Hepatic stellate cell (primary cell): ENCODE results near the gene ARID2.

Source experiments
- DNase-seq: peaks from one replicate; pipeline ENCODE4 v3.0.0; 2011; ENCODE audit warnings: low spot score

ARID2 gene, protein sequence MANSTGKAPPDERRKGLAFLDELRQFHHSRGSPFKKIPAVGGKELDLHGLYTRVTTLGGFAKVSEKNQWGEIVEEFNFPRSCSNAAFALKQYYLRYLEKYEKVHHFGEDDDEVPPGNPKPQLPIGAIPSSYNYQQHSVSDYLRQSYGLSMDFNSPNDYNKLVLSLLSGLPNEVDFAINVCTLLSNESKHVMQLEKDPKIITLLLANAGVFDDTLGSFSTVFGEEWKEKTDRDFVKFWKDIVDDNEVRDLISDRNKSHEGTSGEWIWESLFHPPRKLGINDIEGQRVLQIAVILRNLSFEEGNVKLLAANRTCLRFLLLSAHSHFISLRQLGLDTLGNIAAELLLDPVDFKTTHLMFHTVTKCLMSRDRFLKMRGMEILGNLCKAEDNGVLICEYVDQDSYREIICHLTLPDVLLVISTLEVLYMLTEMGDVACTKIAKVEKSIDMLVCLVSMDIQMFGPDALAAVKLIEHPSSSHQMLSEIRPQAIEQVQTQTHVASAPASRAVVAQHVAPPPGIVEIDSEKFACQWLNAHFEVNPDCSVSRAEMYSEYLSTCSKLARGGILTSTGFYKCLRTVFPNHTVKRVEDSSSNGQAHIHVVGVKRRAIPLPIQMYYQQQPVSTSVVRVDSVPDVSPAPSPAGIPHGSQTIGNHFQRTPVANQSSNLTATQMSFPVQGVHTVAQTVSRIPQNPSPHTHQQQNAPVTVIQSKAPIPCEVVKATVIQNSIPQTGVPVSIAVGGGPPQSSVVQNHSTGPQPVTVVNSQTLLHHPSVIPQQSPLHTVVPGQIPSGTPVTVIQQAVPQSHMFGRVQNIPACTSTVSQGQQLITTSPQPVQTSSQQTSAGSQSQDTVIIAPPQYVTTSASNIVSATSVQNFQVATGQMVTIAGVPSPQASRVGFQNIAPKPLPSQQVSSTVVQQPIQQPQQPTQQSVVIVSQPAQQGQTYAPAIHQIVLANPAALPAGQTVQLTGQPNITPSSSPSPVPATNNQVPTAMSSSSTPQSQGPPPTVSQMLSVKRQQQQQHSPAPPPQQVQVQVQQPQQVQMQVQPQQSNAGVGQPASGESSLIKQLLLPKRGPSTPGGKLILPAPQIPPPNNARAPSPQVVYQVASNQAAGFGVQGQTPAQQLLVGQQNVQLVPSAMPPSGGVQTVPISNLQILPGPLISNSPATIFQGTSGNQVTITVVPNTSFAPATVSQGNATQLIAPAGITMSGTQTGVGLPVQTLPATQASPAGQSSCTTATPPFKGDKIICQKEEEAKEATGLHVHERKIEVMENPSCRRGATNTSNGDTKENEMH (N-terminal part only)

DNA sequence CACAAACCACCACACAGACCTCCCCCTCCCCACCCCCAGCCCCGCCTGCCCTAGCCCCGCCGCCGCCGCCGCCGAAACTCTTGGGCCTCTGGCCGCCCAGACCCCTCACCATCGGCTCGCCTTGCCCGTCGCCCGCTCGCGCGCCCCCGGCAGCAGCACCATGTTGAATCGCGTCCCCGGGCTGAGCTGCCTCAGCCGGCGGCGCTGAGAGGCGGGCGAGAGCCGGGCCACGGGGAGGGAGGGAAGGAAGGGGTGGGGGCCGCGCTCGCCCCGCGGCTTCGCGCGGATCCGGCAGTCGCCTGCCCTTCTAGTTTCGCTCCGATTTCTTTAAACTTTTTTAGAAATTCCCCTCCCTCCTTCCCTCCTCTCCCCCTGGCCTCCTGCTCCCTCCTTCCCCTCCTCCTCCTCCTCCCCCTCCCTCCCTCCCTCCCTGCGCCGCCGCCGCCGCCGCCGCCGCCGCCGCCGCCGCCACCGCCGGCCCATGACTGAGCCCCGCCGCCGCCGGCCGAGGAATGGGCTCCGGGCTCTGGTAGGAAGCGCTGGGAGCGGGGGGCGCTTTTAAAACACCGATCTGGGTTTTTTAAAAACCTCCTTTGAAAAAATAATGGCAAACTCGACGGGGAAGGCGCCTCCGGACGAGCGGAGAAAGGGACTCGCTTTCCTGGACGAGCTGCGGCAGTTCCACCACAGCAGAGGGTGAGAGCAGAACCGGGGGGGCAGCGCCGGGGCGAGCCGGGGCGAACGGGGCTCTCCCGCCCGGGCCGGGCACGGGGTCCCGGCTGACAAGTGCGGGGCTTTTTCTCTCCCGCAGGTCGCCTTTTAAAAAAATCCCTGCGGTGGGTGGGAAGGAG, at the start of gene ARID2:
ARID2 (plus strand) TSS at position 474 of the 851 bp plus-strand sequence; CDS start at position 605, 131 bp downstream.
- peak; percentile 34 for DNase-seq

DNA sequence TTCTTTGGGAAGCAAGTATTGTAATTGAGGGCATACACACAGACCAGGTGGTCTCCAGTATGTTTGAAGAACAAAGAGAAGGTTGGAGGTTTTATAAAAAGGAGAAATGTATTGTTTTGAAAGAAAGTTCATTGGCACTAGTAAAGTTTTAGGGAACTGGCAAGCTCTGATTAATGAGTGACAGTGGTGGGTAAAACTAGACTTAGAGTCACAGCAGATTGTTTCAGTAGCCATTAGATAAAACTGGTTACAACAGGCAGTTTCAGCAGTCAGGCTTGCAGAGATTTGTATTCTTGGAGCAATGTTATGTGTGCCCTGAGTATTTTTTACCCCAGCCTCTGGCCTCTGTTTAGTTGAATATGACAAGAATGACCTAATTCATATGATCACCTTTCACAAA, 49.1 kb upstream of the ARID2 start:
- no peak for DNase-seq

DNA sequence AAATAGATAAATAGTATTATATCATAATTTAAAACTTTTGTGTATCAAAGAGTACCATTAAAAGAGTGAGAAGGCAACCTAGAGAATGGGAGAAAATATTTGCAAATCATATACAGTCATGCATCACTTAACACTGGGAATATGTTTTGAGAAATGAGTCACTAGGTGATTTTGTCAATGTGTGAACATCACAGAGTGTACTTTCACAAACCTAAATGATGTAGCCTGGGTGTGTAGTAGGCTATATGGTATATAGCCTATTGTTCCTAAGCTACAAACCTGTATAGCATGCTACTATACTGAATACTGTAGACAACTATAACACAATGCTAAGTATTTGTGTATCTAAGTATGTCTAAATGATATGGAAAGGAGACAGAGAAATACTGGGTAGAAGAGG, 48.0 kb upstream of the ARID2 start:
- DNase-seq = no peak

DNA sequence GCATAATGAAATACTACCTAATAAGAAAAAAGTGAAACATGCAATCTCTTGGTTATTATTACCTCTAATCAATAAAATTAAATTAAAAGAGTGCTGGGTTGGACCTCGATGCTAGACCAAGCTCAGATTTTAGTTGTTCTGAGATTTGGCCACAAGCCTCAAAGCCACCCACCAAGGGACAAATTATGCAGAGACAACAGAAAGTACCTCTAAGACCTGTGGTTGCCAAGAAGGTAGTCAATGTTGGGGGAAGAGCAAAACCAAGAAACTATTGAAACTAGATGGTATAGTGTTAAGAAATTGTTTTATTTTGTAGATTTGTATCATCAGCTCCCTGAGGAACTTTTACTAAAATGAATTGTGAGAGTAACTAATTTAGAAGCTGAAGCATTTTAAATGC, 43.8 kb upstream of the ARID2 start:
- DNase-seq = no peak

DNA sequence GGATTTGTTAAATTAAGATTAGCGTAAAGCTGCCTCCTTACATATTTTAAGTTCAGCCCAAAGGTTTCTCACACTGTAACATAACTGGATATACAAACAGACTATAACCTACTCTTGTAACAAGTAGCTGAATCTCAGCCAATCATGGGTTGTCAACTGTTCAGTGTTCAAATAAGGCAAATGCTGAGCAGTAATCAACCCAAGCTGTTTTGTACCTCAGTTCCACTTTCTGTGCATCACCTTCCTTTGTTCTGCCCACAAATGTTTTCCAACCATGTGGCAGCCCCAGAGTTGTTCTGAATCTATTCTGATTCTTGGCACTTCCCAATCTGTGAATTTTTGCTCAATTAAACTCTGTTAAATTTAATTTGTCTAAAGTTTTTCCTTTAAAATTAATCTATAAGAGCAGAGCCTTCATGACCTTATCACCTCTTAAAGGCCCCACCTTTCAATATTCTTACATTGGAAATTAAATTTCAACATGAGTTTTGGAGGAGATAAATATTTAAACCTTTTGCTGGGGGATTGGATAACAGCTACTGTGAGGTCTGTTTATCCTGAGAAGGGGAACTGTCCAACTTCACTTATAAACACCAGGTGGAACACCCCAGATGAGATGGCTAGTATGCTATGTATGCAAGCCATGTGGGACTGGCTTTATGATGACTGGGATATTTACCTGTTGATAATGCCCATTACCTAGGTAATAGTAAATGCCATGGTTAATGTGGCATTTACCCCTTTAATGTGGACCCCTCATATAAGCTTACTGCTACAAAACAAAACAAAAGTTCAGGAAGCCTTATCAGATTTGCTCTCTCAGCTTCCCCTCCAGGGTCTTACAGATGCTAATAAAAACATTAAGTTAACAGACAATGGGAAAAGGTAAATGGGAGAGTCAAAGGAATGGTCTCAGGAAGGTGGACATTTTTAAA, 42.2 kb upstream of the ARID2 start:
- DNase-seq = no peak

DNA sequence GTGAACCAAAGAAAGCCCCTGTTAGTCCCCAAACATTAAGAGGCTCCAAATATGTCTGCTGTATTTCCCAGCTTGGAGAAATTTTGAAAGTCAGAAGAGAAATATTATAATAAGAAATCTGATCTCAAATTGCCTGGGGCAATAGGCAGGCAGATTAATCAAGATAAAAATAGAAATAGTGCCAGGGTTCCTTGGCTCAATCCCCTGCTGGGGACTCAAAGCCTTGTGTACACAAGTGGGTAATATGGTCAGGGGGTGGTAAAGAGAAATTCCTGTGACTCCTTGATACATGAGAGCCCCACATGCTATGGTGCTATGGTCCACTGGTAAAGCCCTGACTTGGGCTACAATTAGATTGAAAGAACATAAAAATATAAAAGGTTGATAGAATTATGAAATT, 41.3 kb upstream of the ARID2 start:
- no peak for DNase-seq

DNA sequence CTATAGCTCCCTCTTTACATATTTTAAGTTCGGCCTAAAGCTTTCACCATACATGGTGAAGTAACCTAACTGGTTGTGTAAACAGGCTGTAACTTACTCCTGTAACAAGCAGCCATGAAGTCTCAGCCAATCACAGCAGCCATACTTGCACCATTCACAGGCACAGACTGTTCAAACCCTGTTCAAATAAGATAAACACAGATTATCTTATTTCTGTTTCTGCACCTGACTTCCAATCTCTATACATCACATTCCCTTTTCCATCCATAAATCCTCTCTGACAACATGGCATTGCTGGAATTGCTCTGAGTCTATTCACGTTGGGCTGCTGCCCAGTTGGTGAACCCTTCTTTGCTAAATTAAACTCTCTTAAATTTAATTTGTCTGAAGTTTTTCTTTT, 34.5 kb upstream of the ARID2 start:
- DNase-seq = no peak

DNA sequence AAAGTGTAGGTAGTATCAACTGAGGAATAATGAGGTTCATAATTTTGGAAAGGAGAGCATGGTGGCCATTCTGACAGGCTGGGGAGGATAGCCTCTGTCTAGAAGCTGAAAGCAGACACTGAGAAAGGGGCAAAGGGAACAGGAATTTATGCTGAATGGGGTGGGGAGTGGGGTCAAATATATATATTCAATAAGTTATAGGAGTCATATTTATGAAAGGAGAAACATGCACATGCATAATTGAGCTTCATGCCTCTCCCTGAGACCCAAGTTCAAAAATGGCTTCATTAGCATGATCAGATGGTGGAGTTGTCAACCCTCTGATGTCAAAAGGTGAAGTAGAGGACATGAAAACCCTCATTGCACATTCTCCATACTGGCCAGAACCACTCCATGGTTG, 33.9 kb upstream of the ARID2 start:
- no peak for DNase-seq

DNA sequence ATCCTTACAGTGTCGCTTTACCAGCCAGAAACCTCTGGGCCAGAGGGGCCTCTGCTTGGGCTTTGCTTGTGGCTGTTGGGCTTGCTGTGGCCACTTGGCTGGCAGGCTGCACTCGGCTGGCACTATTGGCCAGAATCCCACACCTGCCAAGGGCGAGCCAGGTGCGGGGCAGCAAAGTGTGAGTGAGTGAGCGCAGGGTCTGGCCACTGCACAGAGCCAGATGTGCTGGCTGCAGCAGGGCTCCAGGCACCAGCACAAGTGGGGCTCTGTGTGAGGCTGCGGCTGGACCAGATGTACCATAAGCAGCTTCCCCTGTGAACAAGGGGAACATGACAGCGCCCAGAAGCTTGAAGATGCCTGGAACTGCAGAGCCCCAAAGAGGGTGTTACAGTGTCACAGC, 33.5 kb upstream of the ARID2 start:
- no peak for DNase-seq

DNA sequence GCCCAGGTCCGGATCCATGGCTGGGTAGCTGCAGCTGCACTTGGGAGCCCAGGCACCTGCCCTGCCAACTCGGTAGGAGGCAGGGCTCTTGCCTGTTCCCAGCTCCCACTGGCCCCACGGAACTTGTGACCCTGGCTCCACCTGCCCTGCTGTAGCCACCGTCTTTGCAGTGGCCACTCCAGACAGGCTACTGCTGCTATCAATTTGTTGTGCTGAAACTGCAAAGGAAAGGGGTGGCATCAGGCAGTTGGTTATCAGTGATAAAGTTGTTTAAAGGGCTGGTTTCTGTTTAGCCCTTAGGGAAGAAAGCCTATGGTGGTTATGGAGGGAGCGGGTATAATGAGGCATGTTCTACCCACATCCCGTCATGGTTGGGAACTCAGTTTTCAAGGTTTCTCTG, 32.1 kb upstream of the ARID2 start:
- no peak for DNase-seq

DNA sequence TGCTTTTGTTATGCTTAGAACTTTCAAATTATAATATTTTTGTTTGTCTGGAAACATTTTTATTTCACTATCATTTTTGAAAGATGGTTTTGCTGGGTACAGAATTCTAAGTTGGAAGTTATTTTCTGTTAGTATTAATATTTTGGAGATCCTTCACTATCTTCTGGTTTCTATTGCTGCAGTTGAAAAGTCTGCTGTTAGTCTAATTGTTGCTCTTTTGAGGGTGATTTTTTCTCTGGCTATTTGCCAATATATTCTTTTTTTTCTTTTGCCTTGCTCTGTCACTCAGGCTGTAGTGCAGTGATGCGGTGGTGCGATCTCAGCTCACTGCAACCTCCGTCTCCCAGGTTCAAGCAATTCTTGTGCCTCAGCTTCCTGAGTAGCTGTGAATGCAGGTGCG, 28.2 kb upstream of the ARID2 start:
- DNase-seq = no peak

DNA sequence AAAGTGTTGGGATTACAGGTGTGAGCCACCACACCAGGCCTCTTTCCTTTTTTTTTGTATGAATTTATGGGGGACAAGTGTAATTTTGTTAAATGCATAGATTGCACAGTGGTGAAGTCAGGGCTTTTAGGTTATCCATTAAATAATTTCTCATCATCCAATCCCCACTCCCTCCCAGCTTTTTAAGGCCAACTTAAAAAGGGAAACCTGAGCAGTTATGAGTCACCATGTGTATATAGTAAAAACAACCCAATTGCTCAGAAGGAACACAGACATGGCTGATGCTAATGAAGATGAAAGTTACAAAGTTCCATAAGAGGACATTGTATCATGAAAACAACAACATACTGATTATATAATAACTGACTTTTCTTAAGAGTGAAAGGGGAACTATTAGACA, 25.6 kb upstream of the ARID2 start:
- DNase-seq = peak; percentile 8

DNA sequence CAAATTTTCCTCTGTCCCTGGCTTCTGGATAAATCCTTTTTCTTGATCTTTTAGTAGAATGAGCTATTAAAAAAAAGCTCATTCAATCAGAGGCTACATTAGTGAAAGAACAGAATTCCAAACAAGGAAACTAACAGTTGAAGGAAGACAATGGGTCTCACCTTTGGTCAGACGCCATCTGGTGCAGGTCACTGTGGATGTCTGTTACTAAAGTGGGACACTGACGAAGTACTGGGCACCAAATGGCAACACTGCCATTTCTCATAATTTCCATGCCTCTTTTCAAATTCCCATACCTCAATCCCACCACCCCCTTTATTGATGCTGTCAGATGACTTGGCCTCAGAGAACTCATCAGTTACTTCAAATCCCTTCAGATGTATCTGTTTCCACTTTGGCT, 24.5 kb upstream of the ARID2 start:
- DNase-seq = no peak

DNA sequence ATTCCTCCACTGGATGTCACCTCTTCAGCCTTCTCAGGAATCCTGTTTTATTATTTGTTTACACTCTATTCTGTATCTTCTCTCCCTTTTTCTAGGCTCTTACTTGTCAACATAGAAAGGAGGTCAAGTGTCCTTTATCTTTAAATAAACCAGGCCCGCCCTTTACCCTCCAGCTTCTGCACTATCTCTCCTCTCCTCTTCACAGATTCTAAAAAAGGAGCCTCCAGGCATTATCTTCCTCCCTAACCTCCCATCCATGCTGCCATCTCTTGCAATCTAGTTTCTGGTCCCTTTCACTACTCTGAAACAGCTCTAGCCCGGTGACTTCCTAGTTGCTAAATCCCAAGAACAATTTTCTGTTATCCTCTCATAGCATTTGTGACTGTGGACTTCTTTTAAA, 24.1 kb upstream of the ARID2 start:
- DNase-seq = no peak

DNA sequence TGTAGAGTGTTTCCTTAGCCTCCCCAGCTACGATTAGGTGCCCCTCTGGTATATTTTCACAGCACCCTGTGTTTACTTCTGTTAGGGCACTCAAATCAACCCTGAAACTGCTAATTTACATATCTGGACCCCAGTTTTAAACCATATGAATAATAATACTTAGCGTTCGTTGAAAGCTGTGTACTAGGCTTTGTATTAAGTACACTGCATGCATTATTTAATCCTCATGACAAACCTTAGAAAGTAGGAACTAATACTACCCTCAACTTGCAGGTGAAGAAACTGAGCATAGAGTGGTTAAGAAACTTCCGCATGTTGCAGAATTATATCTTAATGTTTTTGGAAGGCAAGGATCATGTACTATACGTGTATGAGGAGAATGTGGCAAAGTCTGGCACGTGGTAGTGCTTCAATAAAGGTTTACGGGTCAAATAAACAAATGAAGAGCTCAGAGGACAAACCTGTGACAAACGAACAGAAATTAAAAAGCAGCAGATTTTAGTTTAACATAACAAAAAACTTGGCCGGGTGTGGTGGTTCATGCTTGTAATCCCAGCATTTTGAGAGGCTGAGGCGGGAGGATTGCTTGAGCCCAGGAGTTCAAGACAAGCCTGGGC, 22.2 kb upstream of the ARID2 start:
- no peak for DNase-seq

DNA sequence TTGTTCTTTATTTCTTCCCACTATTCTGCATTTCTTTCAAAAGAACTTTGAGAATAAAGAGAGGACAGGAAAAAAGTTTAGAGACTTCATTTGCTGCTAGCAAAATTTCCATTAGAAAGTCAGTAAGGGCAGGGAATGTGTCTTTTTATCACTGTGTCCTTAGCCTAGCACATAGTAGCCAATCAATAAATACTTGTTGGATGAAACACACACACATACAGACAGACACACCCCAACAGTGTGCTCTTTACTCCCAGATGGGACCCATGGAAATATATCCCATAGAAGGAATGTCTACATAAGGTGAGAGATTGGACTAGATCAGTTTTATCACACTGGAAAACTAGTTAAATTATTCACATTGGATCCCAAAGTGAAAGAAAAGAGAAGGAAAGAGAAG, 21.1 kb upstream of the ARID2 start:
- no peak for DNase-seq

DNA sequence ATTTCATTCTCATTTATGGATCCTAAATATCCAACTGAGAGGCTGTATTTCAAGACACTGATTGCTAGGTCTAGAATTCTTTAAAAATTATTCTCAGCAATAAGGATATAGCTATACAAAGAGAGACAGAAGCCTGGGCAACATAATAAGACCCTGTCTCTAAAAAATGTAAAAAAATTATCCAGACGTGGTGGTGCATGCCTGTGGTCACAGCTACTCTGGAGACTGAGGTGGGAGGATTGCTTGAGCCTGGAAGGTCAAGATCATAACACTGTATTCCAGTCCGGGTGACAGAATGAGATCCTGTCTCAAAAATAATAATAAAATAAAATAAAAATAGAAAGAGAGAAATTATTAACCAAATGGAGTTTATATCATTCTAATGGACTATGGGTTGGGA, 20.6 kb upstream of the ARID2 start:
- DNase-seq = no peak

DNA sequence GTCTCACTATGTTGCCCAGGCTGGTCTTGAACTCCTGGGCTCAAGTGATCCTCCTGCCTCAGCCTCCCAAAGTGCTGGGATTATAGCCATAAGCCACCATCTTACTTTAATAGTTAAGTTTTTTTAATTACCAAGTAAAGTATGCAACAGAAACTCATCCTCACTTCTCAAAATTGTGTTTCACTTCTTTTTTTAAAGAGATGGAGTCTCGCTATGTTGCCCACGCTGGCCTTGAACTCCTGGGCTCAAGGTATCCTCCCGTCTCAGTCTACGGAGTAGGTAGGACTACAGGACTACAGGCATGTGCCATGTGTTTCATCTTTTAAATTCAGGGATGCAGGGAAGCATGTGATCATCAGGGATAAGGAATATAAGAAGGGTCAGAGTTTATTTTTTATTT, 17.2 kb upstream of the ARID2 start:
- no peak for DNase-seq

DNA sequence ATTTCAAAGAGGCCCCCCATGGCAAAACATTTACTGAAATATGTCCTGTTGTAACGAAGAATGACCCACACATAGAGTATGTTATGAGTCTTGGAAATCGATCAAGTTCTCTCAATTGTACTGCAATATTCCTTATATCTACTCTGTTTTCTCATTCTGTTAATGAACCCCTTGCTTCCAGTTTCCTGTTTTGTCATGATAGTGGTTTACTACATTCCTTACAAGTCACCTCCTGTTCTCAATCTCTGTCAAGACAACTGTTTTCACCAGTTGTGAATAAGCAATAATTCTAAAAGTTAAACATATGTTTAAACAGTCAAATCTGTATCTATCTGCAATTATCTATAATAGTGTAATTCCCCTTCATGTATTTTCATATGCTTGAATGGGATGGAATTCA, 16.4 kb upstream of the ARID2 start:
- no peak for DNase-seq

DNA sequence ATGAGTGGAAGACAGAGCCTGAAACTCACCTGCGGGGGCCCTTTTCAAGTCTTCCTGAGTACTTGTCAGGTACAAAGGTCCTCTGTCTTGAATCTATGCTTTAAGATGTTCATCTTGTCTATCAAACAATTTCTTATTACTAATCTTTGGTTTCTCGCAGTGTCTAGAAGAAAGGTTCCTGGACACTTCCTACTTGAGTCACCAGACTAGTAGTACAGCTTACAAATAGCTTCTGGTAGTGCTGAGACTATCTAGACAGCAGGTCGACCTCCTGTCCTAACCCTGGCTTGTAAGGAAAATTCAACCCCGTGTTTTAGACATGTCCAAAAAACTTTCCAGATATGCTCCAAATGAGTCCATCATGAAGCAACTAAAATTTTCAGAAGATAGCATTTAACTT, 11.2 kb upstream of the ARID2 start:
- no peak for DNase-seq
